HG03196 (cell line): Measurements from ENCODE around the gene SEMA7A.
"Not testable (repeated sequence)": the region's sequence is repeated elsewhere in the genome, so short reads cannot be mapped to it uniquely, and the experiment has no call there.

ENCODE experiments used
- ATAC-seq: cut with Tn5 transposase; IDR thresholded peaks from one replicate; pipeline ENCODE4 v1.9.1; 2021; ENCODE audit not compliant: unreplicated experiment

The SEMA7A gene

GRCh38 chr15:74400915-74401757, 32.6 kb downstream of the SEMA7A start:
- no peak for ATAC-seq

GRCh38 chr15:74400313-74400860, 33.4 kb downstream of the SEMA7A start:
- ATAC-seq, result no peak

GRCh38 chr15:74399511-74400312, 34.0 kb downstream of the SEMA7A start:
- no peak for ATAC-seq

- no peak for ATAC-seq
These were observed 34.7 kb downstream of the SEMA7A start for GRCh38 chr15:74399100-74399499.

- no peak for ATAC-seq
These were observed 35.6 kb downstream of the SEMA7A start for GRCh38 chr15:74398183-74398582.

GRCh38 chr15:74397239-74398068, 36.3 kb downstream of the SEMA7A start:
- peak; percentile 23 for ATAC-seq

- peak; percentile 24 for ATAC-seq
These were observed 37.1 kb downstream of the SEMA7A start for GRCh38 chr15:74396445-74397238.

- peak; percentile 4 for ATAC-seq
These were observed 37.7 kb downstream of the SEMA7A start for GRCh38 chr15:74396146-74396438.

- ATAC-seq, result no peak
These were observed 38.2 kb downstream of the SEMA7A start for GRCh38 chr15:74395319-74396145.

- no peak for ATAC-seq
These were observed 39.5 kb downstream of the SEMA7A start for GRCh38 chr15:74394090-74394846.

GRCh38 chr15:74393423-74393822, 40.3 kb downstream of the SEMA7A start:
- no peak for ATAC-seq

GRCh38 chr15:74392902-74393301, 40.9 kb downstream of the SEMA7A start:
- ATAC-seq, result no peak

GRCh38 chr15:74392451-74392830, 41.3 kb downstream of the SEMA7A start:
- ATAC-seq, result no peak

- ATAC-seq, result no peak
These were observed 41.9 kb downstream of the SEMA7A start for GRCh38 chr15:74391582-74392450.

GRCh38 chr15:74390647-74391288, 43.0 kb downstream of the SEMA7A start:
- ATAC-seq, result no peak

- ATAC-seq, result not testable (repeated sequence)
These were observed 43.6 kb downstream of the SEMA7A start for GRCh38 chr15:74390049-74390646.
